Measurements from ENCODE around the gene BRAF.
"Not testable (repeated sequence)": the region's sequence is repeated elsewhere in the genome, so short reads cannot be mapped to it uniquely, and the experiment has no call there.

The BRAF gene

GRCh38 chr7:140702774-140703173 lies 222.0 kb downstream of the BRAF start:
- DNase-seq: no peak

DNA sequence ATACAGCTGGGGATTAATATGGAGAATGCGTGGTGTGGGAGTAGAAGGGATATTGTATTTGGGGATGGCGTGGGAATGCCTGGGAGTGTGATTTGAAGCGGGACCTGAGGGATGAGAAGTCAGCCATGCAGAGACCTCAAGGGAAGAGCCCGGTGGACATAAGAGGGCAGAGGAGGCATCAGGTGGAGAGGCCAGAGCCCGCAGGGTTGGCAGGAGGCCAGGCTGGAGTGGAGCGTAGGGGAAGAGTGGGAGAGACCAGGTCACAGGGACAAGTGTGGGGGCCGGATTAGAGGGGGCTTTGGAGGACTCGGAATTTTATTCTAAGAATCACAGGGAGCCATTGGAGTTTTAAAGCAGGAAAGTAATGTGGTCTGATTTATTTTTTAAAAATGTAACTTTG lies 226.3 kb downstream of the BRAF start:
- DNase-seq: no peak

DNA sequence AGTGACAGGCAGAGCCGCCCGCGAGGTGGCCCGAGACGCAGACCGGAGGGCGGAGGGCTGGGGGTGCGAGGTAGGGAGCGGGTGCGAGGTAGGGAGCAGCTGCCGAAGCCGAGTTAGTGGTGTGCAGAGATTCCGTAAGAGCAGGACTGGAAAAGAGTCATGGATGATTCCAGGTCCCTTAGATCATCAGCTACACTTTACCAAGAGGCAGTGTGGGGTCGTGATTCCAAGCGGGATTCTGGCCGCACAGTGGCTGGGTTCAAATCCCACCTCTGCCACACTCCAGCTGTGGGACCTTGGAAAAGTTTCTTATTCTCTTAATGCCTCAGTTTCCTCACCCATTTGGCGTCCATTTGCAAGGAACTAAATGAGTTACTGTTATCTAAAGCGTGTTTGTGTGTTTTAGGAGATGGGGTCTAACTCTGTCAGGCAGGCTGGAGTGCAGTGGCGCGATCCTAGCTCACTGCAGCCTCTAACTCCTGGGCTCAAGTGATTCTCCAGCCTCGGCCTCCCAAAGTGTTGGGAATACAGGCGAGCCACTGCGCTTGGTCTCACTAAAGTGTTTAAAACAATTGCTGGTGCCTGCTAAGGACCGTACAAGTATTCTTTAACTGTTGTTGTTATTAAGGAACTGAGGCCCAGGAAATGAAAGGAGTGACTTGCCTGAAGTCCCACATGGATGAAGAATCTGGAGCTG lies 227.1 kb downstream of the BRAF start:
- no peak for DNase-seq

- peak; percentile 91 for DNase-seq
Observed at GRCh38 chr7:140696680-140697446, 227.9 kb downstream of the BRAF start, which contains the start of gene NDUFB2. Gene NDUFB2, plus strand, starts transcription at chr7:140696708. Its CDS starts 37 bp downstream, at chr7:140696745.

DNA sequence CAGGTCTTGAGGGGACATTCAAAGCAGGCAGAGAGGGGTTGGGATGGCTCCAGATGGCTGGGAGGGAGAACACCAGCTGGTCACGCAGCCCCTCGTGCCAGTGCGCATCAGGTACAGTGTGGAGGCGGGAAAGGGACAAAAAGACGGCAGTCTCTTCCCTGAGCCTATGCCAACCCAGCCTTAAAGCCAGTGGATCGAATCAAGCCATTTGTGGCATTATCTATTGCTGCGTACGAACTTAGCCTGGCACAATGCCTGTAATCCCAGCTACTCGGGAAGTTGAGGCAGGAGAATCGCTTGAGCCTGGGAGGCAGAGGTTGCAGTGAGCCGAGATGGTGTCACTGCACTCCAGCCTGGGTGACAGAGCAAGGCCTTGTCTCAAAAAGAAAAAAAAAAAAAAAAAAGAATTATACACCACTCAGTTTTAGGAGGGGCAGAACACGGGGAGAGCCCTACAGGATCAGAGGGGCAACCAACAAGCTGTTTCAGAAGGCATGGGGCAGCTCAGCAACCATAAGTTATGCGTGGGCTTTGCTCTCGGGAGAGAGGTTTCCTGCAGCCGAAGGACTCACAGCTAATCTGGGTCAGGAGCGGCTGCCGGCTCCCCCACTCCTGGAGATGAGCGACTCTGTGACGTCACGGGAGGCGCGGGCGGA lies 228.6 kb downstream of the BRAF start:
- DNase-seq: peak; percentile 97

GRCh38 chr7:140695381-140695780 lies 229.3 kb downstream of the BRAF start:
- DNase-seq: no peak

GRCh38 chr7:140694592-140694991 lies 230.1 kb downstream of the BRAF start:
- DNase-seq: no peak

GRCh38 chr7:140693849-140694248 lies 230.9 kb downstream of the BRAF start:
- DNase-seq: not testable (repeated sequence)

- no peak for DNase-seq
Observed at GRCh38 chr7:140691376-140692045, 233.2 kb downstream of the BRAF start.

DNA sequence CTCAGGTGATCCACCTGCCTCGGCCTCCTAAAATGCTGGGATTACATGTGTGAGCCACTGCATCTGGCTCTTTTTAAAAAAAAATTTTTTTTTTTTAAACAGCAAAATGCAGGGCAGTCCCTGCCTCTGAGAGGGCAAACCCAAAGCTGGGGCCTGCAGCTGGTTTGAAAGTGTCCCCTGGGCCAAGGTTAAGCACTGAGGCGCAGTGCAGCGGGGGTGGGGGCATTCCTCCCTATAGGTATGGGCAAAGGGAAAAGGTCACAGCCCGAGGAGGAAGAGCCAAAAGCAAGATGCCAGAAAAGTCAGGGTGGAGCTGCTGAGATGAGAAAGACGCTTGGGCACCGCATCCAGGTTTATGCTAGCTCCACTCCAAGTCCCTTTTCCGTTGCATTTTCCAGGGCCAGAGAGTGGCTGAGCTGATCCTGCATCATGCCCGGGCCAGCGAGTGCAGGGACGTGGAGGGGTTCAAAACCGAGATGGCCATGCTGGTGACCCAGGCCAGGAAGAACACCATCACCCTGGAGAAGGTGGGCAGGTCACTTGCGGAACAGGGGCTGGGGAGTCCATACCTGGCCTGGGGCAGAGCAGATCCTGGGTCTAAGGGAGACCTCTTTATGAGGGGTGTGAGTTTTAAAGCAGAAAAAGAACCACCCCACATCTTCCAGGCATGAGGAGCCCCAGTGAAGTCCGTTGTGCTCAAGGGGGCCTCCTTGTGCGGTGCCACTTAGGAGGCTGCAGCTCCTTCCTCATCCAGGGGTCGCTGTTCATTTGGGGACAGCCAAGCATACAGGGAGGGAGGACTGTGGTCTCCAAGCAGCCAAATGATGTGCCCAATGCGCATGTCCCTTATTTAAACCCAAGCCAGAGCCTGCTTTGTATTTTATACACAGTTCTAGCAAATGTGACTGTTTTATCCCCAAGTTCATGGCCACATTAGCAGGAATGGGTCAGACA lies 235.3 kb downstream of the BRAF start:
- DNase-seq: no peak

DNA sequence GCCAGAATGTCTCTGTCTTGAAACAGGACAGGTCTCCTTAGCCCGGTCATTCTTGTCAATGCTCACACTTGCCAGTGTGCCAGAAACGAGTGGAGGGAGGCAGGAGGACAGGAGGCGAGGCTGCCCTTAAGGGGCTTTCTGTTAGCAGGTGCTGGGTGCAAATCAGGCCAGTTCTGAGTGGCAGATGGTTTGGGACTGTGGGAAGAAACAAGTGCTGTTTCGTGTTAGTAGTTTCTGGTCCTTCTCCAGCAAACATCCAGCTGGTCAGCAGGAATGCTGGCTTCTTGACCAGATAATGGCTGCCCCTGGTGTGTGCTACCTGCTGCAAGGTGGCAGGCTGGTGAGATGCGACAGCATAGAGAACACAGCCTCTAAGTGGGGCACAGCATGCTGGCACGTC lies 236.4 kb downstream of the BRAF start:
- no peak for DNase-seq

DNA sequence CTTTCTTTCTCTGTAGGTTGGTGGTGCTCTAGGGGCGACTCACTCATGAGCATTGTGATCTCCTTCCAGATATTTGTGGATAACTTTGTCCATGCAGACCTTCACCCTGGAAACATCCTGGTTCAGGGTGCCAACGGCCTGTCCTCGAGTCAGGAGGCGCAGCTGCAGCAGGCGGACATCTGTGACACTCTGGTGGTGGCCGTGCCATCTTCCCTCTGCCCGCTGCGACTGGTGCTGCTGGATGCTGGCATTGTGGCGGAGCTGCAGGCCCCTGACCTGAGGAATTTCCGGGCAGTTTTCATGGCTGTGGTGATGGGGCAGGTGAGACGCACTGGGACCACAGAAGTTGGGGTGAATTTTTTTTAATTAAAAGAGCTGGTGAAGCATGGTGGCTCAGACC lies 237.8 kb downstream of the BRAF start:
- no peak for DNase-seq

DNA sequence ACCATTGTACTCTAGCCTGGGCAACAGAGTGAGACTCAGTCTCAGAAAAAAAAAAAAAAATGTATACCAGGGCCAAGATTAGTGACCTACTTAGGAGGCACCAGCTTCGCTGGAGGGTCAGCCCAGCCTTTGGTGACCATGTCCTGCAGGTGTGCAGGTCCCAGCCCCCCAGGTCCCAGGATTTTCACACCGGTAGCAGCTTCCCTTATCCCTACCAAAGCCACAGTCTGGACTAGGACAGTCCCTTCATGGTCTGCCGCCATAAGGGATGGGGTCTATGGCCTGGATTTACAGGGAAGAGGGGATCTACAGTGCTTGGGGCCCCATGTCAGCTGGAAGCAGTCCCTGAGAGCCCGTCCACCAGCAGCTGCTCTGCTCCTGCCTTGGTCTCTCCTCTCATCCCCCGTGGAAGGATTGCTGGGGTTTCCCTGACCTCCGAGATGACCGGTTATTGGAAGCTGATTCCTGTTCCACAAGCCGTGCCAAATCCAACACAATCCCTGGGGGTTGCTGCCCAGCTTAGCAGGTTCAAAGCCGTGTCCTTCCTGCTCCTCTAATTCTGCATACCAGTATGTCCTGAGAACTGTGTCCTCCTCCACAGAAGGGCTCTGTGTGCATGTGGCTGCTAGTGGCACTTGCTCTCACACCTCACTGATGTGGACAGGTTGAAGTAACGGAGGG lies 239.2 kb downstream of the BRAF start:
- no peak for DNase-seq

DNA sequence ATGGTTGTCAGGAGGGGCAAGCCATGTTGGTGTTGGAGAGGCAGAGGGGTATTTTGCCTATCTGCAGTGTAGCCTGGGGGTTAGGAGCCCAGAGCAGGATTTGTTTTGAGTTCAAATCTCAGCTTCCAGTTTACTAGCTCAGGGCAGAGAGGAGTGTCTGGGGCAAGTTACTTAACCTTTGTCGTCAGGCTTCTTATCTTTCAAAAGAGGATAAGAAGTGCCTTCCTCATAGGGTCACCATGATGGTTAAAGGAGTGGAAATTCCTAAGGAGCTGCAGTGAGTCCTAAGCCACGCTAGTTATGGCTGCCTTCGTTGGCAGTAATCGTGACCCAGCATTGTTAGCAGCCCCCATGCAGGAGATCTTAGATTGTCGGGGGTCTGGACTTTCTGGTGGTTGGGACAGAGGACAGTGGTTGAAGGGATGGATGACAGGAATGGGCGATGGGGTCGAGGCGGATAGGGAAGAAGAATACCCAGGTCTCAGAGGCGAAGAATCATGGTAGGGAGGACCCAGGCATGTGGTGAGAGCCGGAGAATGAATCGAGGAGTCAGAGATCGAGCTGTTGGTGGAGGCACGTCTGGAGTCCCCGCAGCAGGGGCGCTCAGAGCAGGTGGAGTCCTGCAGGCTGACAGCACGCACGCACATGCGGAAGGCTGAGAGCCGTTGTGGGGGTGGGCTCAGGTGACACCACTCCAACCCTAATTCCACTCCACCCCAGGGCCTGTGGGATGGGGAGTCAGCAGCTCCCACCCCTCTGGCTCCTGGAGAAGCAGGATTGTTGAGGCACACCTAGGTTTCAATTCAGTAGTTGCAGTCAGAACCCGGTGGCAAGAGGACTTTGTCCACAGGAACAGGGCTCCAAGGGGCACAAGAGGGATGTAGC lies 240.4 kb downstream of the BRAF start:
- no peak for DNase-seq

DNA sequence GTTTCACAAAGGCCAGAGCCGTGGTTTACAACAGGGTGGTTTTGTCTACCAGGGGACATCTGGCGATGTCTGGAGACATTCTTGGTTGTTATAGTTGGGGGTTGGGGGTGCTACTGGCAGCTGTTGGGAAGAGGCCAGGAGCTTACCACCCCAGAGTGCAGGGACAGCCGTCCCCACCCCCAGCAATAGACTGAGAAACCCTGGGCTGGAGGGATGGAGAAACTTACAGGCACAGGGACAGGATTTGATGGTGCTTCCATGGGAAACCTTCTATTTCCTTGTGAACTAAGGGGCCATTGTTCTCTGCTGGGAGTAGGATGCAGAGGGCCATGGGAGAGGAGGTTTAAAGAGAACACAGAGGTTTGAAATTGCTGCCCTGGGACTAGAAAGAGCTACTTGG lies 241.1 kb downstream of the BRAF start:
- DNase-seq: no peak

GRCh38 chr7:140681766-140682165 lies 243.0 kb downstream of the BRAF start:
- no peak for DNase-seq

- no peak for DNase-seq
Observed at GRCh38 chr7:140680886-140681285, 243.8 kb downstream of the BRAF start.

DNA sequence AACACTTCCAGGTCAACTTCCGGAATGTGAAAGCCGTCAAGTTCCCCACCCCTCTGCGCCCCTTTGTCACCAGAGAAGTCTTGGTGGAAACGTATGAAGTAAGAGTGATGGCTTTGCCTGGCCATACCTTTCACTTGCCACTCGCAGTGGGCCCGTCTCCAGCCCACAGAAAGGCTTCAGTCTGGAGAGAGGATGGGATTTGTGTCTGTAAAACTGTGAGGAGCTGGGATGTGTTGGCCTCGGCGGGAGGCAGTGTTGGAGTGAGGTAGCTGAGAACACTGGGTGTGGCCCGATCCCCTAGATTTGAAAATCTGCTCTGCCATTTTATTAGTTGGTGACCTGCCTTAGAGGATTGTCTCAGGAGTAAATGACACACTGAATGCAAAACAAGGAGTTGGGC lies 245.5 kb downstream of the BRAF start:
- no peak for DNase-seq

GRCh38 chr7:140678816-140679130 lies 246.0 kb downstream of the BRAF start:
- DNase-seq: no peak

DNA sequence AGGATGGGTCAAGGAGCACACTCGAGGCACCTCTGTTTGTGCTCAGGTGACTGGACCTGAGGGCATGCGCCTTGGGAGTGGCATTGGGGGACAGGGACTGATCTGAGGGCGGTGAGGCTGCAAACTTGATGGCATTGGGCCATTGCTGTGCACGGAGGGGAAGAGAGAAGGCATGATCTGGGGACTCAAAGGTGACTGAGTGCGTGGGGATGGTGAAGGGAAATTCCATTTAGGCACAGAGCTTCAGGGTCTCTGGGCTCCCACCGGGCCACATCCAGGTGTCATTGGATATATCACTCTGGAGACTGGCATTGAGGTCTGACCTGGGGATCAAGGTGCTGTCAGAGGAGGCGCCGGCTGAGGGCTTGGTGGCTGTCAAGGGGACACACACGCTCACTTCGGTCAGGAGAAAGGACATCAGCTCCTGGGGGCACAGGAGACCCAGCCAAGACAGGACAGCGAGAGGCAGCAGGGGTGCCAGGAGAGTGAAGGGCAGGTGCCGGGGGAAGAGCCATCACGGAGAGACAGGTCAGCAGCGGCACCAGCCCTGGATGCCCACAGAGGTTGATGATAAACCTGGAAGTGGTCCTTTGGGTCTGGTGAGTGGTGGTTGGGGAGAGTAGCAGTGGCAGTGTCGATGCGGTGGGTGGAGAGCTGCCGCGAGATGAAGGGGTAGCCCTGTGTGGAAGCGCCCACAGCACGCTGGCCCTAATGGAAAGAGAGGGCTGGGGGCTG lies 246.5 kb downstream of the BRAF start:
- no peak for DNase-seq

Measured in hematopoietic multipotent progenitor cell treated with erythropoietin and hydrocortisone succinate and interleukin-3 and kit ligand, for 4 days (in vitro differentiated cells).